Caco-2 (cell line): ENCODE results near the gene TSACC. TPM values are rescaled to one million over a fixed set of nuclear protein-coding genes. Genes with fewer than 3 reads are reported as not detected.
"Not testable (repeated sequence)": the region's sequence is repeated elsewhere in the genome, so short reads cannot be mapped to it uniquely, and the experiment has no call there.

Experiments used
- BruUV-seq: library from RNA; stranded (reverse); fragments of 400-500 nt; replicated peaks from 2 replicates; lab custom pipeline; 2021; lab: Mats Ljungman, UMichigan
- CTCF ChIA-PET: fragments of 300-600 bp; sonication (Branson Sonifier 250); formaldehyde crosslinking; loops from one replicate; lab custom pipeline; 2022; ENCODE audit warnings: antibody characterized with exemption; lab: Charles Lee
- POLR2A ChIA-PET: fragments of 300-600 bp; sonication (Branson Sonifier 250); formaldehyde crosslinking; loops from one replicate; lab custom pipeline; 2022; ENCODE audit warnings: antibody characterized with exemption; lab: Charles Lee
- DNase-seq, 2 experiments: peaks; one replicate each; pipeline versions ENCODE4 v3.0.0 to v3.0.0-alpha.2; 2020 to 2022
- H3K27me3 ChIP-seq: replicated peaks from 2 replicates; pipeline ENCODE4 v1.6.0; 2011; ENCODE audit warnings: low read length; ENCODE audit not compliant: control insufficient read depth, insufficient read depth
- H3K36me3 ChIP-seq: 2 replicates; pipeline ENCODE4 v1.5.1; 2011; ENCODE audit warnings: low read length; ENCODE audit not compliant: control insufficient read depth, insufficient read depth
- H3K4me1 ChIP-seq: fragments of 250-450 bp; sonication (Bioruptor Pico); 2 replicates; pipeline ENCODE4 v1.5.1; 2020; ENCODE audit warnings: mild to moderate bottlenecking
- H3K4me3 ChIP-seq: 2 replicates; pipeline ENCODE4 v1.5.1; 2011; ENCODE audit warnings: low read depth, mild to moderate bottlenecking, control low read depth, low read length
- H3K9me3 ChIP-seq: fragments of 250-450 bp; sonication (Bioruptor Pico); 2 replicates; pipeline ENCODE4 v1.5.1; 2020; ENCODE audit warnings: mild to moderate bottlenecking, moderate library complexity
- H3K27ac Mint-ChIP-seq: one replicate; pipeline ENCODE4 v1.8.0; 2022; ENCODE audit warnings: mixed read lengths; ENCODE audit not compliant: unreplicated experiment
- H3K27me3 Mint-ChIP-seq: one replicate; pipeline ENCODE4 v1.8.0; 2022; ENCODE audit warnings: mixed read lengths; ENCODE audit not compliant: insufficient read depth, unreplicated experiment
- H3K36me3 Mint-ChIP-seq: one replicate; pipeline ENCODE4 v1.8.0; 2022; ENCODE audit warnings: mild to moderate bottlenecking, mixed read lengths; ENCODE audit not compliant: insufficient read depth, unreplicated experiment
- H3K4me1 Mint-ChIP-seq: one replicate; pipeline ENCODE4 v1.8.0; 2022; ENCODE audit warnings: low read depth, mixed read lengths; ENCODE audit not compliant: unreplicated experiment
- H3K4me3 Mint-ChIP-seq: one replicate; pipeline ENCODE4 v1.8.0; 2022; ENCODE audit warnings: mild to moderate bottlenecking, moderate library complexity, mixed read lengths; ENCODE audit not compliant: unreplicated experiment
- H3K9me3 Mint-ChIP-seq: one replicate; pipeline ENCODE4 v1.8.0; 2022; ENCODE audit warnings: mixed read lengths; ENCODE audit not compliant: unreplicated experiment
- intact Hi-C: fragments of 100-400 bp; cut with micrococcal nuclease; formaldehyde crosslinking; loops from one replicate; pipeline ENCODE4 v1.10.0; 2022; ENCODE audit not compliant: unreplicated experiment
- total RNA-seq: library from RNA; stranded (reverse); gene quantifications from 2 replicates; pipeline ENCODE4 v1.2.3, GENCODE V29; 2022
- TF ChIP-seq, protein P1 (sequence below), 2 experiments: fragments of 200-600 bp in 1 of 2; IDR thresholded peaks; 1 replicate in 1 of 2; 2 replicates in 1 of 2; pipeline versions ENCODE4 v1.5.1 to v1.8.0; 2011 to 2022; ENCODE audit warnings: antibody characterized with exemption in 1 of 2, control low read depth in 1 of 2, inconsistent platforms in 1 of 2, low read depth in 1 of 2, low read length in 1 of 2, mild to moderate bottlenecking in 1 of 2, moderate library complexity in 1 of 2; ENCODE audit not compliant: insufficient read depth in 1 of 2, severe bottlenecking in 1 of 2, unreplicated experiment in 1 of 2

The TSACC gene
- total RNA-seq, 1 experiment from 2014 or later, result 3.9 TPM

DNA sequence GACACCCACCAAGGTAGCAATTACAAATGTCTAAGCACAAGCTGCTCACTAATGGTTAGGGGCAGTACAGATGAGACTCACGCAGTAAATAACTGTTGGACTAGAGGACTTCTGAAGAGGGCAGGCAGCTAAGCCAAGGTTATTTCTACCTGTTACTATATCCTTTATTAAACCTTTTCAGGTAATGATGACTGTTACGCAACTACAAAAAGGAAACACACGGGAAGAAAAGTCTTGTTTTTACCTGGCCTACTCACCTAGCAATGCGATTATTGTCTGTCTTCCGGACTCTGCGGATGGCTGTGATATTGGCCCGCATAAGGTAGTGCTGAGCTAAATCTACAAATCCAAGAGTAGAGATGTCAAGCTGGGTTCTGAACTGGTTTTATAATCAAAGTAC is 21.4 kb upstream of the TSACC start:
- peaks cover 3% of the 10 kb centered on the region for H3K36me3 ChIP-seq

DNA sequence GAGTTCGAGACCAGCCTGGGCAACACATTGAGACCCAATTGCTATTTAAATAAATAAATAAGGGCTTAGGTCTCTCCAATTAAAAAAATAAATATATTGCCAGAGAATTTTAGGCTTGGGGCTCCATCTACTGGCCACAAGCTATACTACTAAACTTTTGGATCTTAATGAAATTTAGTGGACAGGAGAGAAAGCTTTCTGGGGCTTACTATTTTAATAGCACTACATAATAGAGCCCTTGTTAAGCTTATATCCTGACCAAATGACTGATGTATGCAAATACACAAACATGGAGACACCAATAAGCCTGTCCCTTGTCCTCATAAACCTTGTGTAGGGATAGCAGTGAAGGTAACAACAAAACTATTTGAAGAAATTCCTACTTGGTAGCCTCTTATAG is 18.7 kb upstream of the TSACC start:
- Mint-ChIP-seq H3K9me3 (no peaks in the 10 kb centered on the region), H3K27ac (no peak overlapping the region), H3K36me3 (peaks cover 98% of the 10 kb centered on the region), H3K27me3 (no peaks in the 10 kb centered on the region), H3K4me3 (no peak overlapping the region), H3K4me1 (no peaks in the 10 kb centered on the region)
- POLR2A ChIA-PET, result interaction anchor here (0.5 kb wide), 1 partner anchor 43 kb away, joined by 3 read pairs; no protein-coding TSS in a partner anchor
- no TSS peak for BruUV-seq
- CTCF ChIA-PET, result interaction anchor here (0.6 to 1.9 kb wide), 9 partner anchors 10 to 174 kb away, joined by 3 to 6 read pairs (median 5); partner anchors contain the start of genes PAQR6 and SMG5
- DNase-seq, result peak in 1 of 2 experiments; percentile 40
- Histone ChIP-seq H3K27me3 (no peaks in the 10 kb centered on the region), H3K36me3 (peaks cover 3% of the 10 kb centered on the region), H3K4me3 (no peak overlapping the region), H3K4me1 (no peaks in the 10 kb centered on the region), H3K9me3 (no peaks in the 10 kb centered on the region)
- intact Hi-C loops, result loop anchor here (1.0 to 5.0 kb wide), 2 partner anchors 35 to 172 kb away; partner anchors contain the start of gene TMEM79
- TF ChIP-seq, protein P1, sequence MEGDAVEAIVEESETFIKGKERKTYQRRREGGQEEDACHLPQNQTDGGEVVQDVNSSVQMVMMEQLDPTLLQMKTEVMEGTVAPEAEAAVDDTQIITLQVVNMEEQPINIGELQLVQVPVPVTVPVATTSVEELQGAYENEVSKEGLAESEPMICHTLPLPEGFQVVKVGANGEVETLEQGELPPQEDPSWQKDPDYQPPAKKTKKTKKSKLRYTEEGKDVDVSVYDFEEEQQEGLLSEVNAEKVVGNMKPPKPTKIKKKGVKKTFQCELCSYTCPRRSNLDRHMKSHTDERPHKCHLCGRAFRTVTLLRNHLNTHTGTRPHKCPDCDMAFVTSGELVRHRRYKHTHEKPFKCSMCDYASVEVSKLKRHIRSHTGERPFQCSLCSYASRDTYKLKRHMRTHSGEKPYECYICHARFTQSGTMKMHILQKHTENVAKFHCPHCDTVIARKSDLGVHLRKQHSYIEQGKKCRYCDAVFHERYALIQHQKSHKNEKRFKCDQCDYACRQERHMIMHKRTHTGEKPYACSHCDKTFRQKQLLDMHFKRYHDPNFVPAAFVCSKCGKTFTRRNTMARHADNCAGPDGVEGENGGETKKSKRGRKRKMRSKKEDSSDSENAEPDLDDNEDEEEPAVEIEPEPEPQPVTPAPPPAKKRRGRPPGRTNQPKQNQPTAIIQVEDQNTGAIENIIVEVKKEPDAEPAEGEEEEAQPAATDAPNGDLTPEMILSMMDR (IDR thresholded peaks at IDR 0.05; ENCODE audit: insufficient read depth in 1 of 2, low read depth in 1 of 2, low read length in 1 of 2, severe bottlenecking in 1 of 2, unreplicated experiment in 1 of 2), result peak; percentile 57 to 60

More for the DNA sequence above, 21.4 kb upstream of the TSACC start:
- Mint-ChIP-seq H3K9me3 (no peaks in the 10 kb centered on the region), H3K4me3 (no peak overlapping the region), H3K27ac (no peak overlapping the region), H3K27me3 (no peaks in the 10 kb centered on the region), H3K4me1 (no peaks in the 10 kb centered on the region), H3K36me3 (peaks cover 98% of the 10 kb centered on the region)
- Histone ChIP-seq H3K4me3 (no peak overlapping the region), H3K27me3 (no peaks in the 10 kb centered on the region), H3K9me3 (no peaks in the 10 kb centered on the region), H3K4me1 (no peaks in the 10 kb centered on the region)
- ChIA-PET POLR2A (no interaction called here), CTCF (interaction anchor here (0.6 kb wide), 1 partner anchor 115 kb away, joined by 3 read pairs; no protein-coding TSS in a partner anchor)
- no TSS peak for BruUV-seq
- intact Hi-C loops, result loop anchor here (5.0 kb wide), 1 partner anchor 170 kb away; no protein-coding TSS in a partner anchor
- DNase-seq, result no peak
- TF ChIP-seq, protein P1 (IDR thresholded peaks at IDR 0.05; ENCODE audit: insufficient read depth in 1 of 2, low read depth in 1 of 2, low read length in 1 of 2, severe bottlenecking in 1 of 2, unreplicated experiment in 1 of 2), result no peak

DNA sequence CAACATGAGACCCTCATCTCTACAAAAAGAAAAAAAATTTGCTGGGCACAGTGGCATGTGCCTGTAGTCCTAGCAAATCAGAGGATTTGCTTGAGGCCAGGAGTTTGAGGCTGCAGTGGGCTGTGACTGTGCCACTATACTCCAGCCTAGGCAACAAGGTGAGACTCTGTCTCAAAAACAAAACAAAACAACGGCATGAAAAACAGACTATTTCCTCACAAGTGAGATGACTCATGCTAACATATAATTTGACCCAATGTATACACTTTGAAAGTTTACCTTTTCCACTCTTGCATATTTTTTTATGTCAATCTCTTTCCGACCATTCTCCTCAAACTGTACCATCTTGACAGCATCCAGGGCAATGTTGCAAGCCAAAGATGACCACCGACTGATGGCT is 17.8 kb upstream of the TSACC start:
- CTCF ChIA-PET, result no interaction called here
- POLR2A ChIA-PET, result no interaction called here
- TF ChIP-seq, protein P1 (IDR thresholded peaks at IDR 0.05; ENCODE audit: insufficient read depth in 1 of 2, low read depth in 1 of 2, low read length in 1 of 2, severe bottlenecking in 1 of 2, unreplicated experiment in 1 of 2), result no peak
- Mint-ChIP-seq H3K4me1 (no peaks in the 10 kb centered on the region), H3K9me3 (no peaks in the 10 kb centered on the region), H3K36me3 (peaks cover 98% of the 10 kb centered on the region), H3K27ac (no peak overlapping the region), H3K27me3 (no peaks in the 10 kb centered on the region), H3K4me3 (no peak overlapping the region)
- DNase-seq, result no peak
- Histone ChIP-seq H3K4me3 (no peak overlapping the region), H3K9me3 (no peaks in the 10 kb centered on the region), H3K27me3 (no peaks in the 10 kb centered on the region), H3K4me1 (no peaks in the 10 kb centered on the region), H3K36me3 (peaks cover 3% of the 10 kb centered on the region)
- intact Hi-C loops, result no loop called here
- no TSS peak for BruUV-seq

DNA sequence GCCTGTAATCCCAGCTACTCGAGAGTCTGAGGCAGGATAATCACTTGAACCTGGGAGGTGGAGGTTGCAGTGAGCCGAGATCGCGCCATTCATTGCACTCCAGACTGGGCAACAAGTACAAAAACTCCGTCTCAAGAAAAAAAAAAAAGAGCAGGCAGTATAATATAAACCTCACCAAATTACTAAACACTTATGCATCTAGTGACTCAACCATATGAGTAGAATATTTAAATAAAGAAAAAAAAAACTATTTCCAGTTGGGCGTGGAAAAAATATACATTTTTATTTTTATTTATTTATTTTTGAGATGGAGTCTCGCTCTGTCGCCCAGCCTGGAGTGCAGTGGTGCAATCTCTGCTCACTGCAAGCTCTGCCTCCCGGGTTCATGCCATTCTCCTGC is 15.1 kb upstream of the TSACC start:
- H3K9me3 Mint-ChIP-seq, H3K36me3 ChIP-seq, CTCF ChIA-PET, H3K4me3 ChIP-seq, H3K4me1 Mint-ChIP-seq, H3K4me1 ChIP-seq, H3K27me3 ChIP-seq, H3K27ac Mint-ChIP-seq, H3K9me3 ChIP-seq, H3K27me3 Mint-ChIP-seq, intact Hi-C loops, BruUV-seq, H3K4me3 Mint-ChIP-seq, DNase-seq, POLR2A ChIA-PET: not testable (repeated sequence)
- peaks cover 87% of the 10 kb centered on the region for H3K36me3 Mint-ChIP-seq
